Activated B cell treated with CpG ODN at 0.5 μM for 24 hours (primary cell): ENCODE data around the gene CDK4. TPM values are rescaled to one million over a fixed set of nuclear protein-coding genes. Genes with fewer than 3 reads are reported as not detected.
"Not testable (repeated sequence)": the region's sequence is repeated elsewhere in the genome, so short reads cannot be mapped to it uniquely, and the experiment has no call there.

Experiments used
- ATAC-seq: fragments of 200-7000 bp; cut with Tn5 transposase; one replicate; pipeline ENCODE4 v1.10.0; 2021; ENCODE audit warnings: low read depth, mild to moderate bottlenecking, moderate library complexity
- CTCF ChIA-PET: fragments of 350-600 bp; sonication (Branson Sonifier 250); formaldehyde crosslinking; loops from one replicate; lab custom pipeline; 2021; ENCODE audit warnings: antibody characterized with exemption; lab: Charles Lee
- POLR2A ChIA-PET: fragments of 350-600 bp; sonication (Branson Sonifier 250); formaldehyde crosslinking; loops from one replicate; lab custom pipeline; 2021; ENCODE audit warnings: antibody characterized with exemption; lab: Charles Lee
- DNase-seq: peaks from one replicate; pipeline ENCODE4 v3.0.0; 2022
- H3K27ac Mint-ChIP-seq: one replicate; pipeline ENCODE4 v1.8.0; 2020; ENCODE audit warnings: mixed read lengths
- H3K27me3 Mint-ChIP-seq: one replicate; pipeline ENCODE4 v1.8.0; 2021; ENCODE audit warnings: mixed read lengths
- H3K36me3 Mint-ChIP-seq: one replicate; pipeline ENCODE4 v1.8.0; 2021; ENCODE audit warnings: low read depth, mixed read lengths
- H3K4me1 Mint-ChIP-seq: one replicate; pipeline ENCODE4 v1.8.0; 2021; ENCODE audit warnings: mixed read lengths
- H3K4me3 Mint-ChIP-seq: one replicate; pipeline ENCODE4 v1.8.0; 2020; ENCODE audit warnings: mild to moderate bottlenecking, mixed read lengths
- H3K9me3 Mint-ChIP-seq: one replicate; pipeline ENCODE4 v1.8.0; 2020; ENCODE audit warnings: mixed read lengths
- CTCF ChIP-seq: fragments of 200-600 bp; IDR thresholded peaks from one replicate; pipeline ENCODE4 v1.8.0; 2022; ENCODE audit warnings: antibody characterized with exemption, mild to moderate bottlenecking
- intact Hi-C: fragments of 100-400 bp; cut with micrococcal nuclease; formaldehyde crosslinking; loops from one replicate; pipeline ENCODE4 v1.15.1; 2024
- total RNA-seq: library from RNA; stranded (reverse); gene quantifications from 2 replicates; pipeline ENCODE4 v1.2.3, GENCODE V29; 2022

CDK4 gene
- total RNA-seq, 1 donor from 2014 or later = 95.7 TPM

GRCh38 chr12:57777911-57778310 is 25.8 kb upstream of the CDK4 start:
- Mint-ChIP-seq H3K27me3 (no peaks in the 10 kb centered on the region), H3K4me1 (peaks cover 11% of the 10 kb centered on the region), H3K27ac (no peak overlapping the region), H3K9me3 (no peaks in the 10 kb centered on the region), H3K36me3 (peaks cover 4% of the 10 kb centered on the region), H3K4me3 (no peak overlapping the region)
- DNase-seq (no peak), ATAC-seq (no peak)
- TF ChIP-seq CTCF = no peak
- intact Hi-C loops = no loop called here
- CTCF ChIA-PET = no interaction called here
- POLR2A ChIA-PET = interaction anchor here (1.5 kb wide), 1 partner anchor 22 kb away, joined by 5 read pairs; no protein-coding TSS in a partner anchor

GRCh38 chr12:57777367-57777766 is 25.3 kb upstream of the CDK4 start:
- Mint-ChIP-seq H3K9me3 (no peaks in the 10 kb centered on the region), H3K36me3 (no peaks in the 10 kb centered on the region), H3K4me3 (no peak overlapping the region), H3K27me3 (no peaks in the 10 kb centered on the region), H3K27ac (no peak overlapping the region), H3K4me1 (peaks cover 8% of the 10 kb centered on the region)
- ATAC-seq = no peak
- no peak for TF ChIP-seq CTCF
- no peak for DNase-seq
- POLR2A ChIA-PET = interaction anchor here (1.5 kb wide), 1 partner anchor 21 kb away, joined by 5 read pairs; no protein-coding TSS in a partner anchor
- intact Hi-C loops = no loop called here
- CTCF ChIA-PET = interaction anchor here (1.2 kb wide), 1 partner anchor 11 kb away, joined by 3 read pairs; no protein-coding TSS in a partner anchor

- H3K27me3 Mint-ChIP-seq = no peaks in the 10 kb centered on the region
- H3K9me3 Mint-ChIP-seq = no peaks in the 10 kb centered on the region
- H3K4me3 Mint-ChIP-seq = no peak overlapping the region
- ATAC-seq = no peak
- H3K36me3 Mint-ChIP-seq = peaks cover 7% of the 10 kb centered on the region
- H3K27ac Mint-ChIP-seq = no peak overlapping the region
- POLR2A ChIA-PET = no interaction called here
- intact Hi-C loops = no loop called here
- CTCF ChIA-PET = interaction anchor here (1.2 to 1.9 kb wide), 2 partner anchors 10 to 20 kb away, joined by 3 to 5 read pairs; no protein-coding TSS in a partner anchor
- H3K4me1 Mint-ChIP-seq = peaks cover 11% of the 10 kb centered on the region
- no peak for DNase-seq
- TF ChIP-seq CTCF = no peak
These were observed 24.1 kb upstream of the CDK4 start for GRCh38 chr12:57776247-57776587.

GRCh38 chr12:57775563-57776246 is 23.6 kb upstream of the CDK4 start:
- ATAC-seq = no peak
- TF ChIP-seq CTCF = no peak
- POLR2A ChIA-PET = interaction anchor here (0.6 to 0.7 kb wide), 2 partner anchors 19 to 40 kb away, joined by 4 to 8 read pairs; no protein-coding TSS in a partner anchor
- Mint-ChIP-seq H3K27ac (no peak overlapping the region), H3K4me3 (no peak overlapping the region), H3K27me3 (no peaks in the 10 kb centered on the region), H3K36me3 (peaks cover 7% of the 10 kb centered on the region), H3K9me3 (no peaks in the 10 kb centered on the region), H3K4me1 (peaks cover 14% of the 10 kb centered on the region)
- no peak for DNase-seq
- intact Hi-C loops = no loop called here
- CTCF ChIA-PET = interaction anchor here (1.9 kb wide), 1 partner anchor 19 kb away, joined by 5 read pairs; no protein-coding TSS in a partner anchor

- DNase-seq = no peak
These were observed 22.9 kb upstream of the CDK4 start for GRCh38 chr12:57775044-57775443.

GRCh38 chr12:57774634-57775033 is 22.5 kb upstream of the CDK4 start:
- ATAC-seq, H3K9me3 Mint-ChIP-seq, DNase-seq, H3K27ac Mint-ChIP-seq, H3K4me3 Mint-ChIP-seq, H3K27me3 Mint-ChIP-seq, intact Hi-C loops: not testable (repeated sequence)
- H3K36me3 Mint-ChIP-seq = peaks cover 16% of the 10 kb centered on the region
- ChIA-PET CTCF (interaction anchor here (1.9 kb wide), 1 partner anchor 18 kb away, joined by 5 read pairs; no protein-coding TSS in a partner anchor), POLR2A (interaction anchor here (0.7 kb wide), 1 partner anchor 53 kb away, joined by 8 read pairs; no protein-coding TSS in a partner anchor)
- peaks cover 18% of the 10 kb centered on the region for H3K4me1 Mint-ChIP-seq

More at GRCh38 chr12:57775044-57775443, 22.9 kb upstream of the CDK4 start:
- ATAC-seq = no peak
- ChIA-PET CTCF (interaction anchor here (1.9 kb wide), 1 partner anchor 19 kb away, joined by 5 read pairs; no protein-coding TSS in a partner anchor), POLR2A (interaction anchor here (0.6 to 0.7 kb wide), 3 partner anchors 18 to 53 kb away, joined by 4 to 8 read pairs (median 8); no protein-coding TSS in a partner anchor)
- Mint-ChIP-seq H3K9me3 (no peaks in the 10 kb centered on the region), H3K36me3 (peaks cover 12% of the 10 kb centered on the region), H3K27ac (no peak overlapping the region), H3K27me3 (no peaks in the 10 kb centered on the region), H3K4me1 (peaks cover 16% of the 10 kb centered on the region), H3K4me3 (no peak overlapping the region)
- TF ChIP-seq CTCF = no peak
- intact Hi-C loops = no loop called here
